ENCODE results near the gene ZNF474. TPM values are rescaled to one million over a fixed set of nuclear protein-coding genes. Genes with fewer than 3 reads are reported as not detected.
"Not testable (repeated sequence)": the region's sequence is repeated elsewhere in the genome, so short reads cannot be mapped to it uniquely, and the experiment has no call there.

ZNF474 gene
- total and polyA plus RNA-seq, 2 of the 8 experiments (the other 6 are each of a cell fraction or from before 2014, with no cell fraction given), result not detected

DNA sequence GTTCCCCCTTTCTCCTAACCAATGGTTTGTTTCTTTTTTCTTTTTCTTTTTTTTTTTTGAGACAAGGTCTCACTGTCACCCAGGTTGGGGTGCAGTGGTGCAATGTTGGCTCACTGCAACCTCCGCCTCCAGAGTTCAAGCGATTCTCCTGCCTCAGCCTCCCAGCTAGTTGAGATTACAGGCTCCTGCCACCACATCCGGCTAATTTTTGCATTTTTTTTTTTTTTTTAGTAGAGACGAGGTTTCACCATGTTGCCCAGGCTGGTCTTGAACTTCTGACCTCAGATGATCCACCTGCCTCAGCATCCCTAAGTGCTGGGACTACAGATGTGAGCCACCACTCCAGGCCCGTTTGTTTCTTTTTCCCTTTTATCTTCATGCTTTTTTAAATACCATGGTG lies 35.1 kb upstream of the ZNF474 start:
- H2BK20ac ChIP-seq (ENCODE audit: low read length); FAIRE-seq; H2BK15ac ChIP-seq (ENCODE audit: low read length); H3K56ac ChIP-seq (replicated peaks; ENCODE audit: insufficient read length, low read depth, low read length); H4K91ac ChIP-seq (replicated peaks; ENCODE audit: insufficient read length, low read length); H3K4me3 ChIP-seq (ENCODE audit: extremely low read depth in 1 of 4, insufficient read depth in 2 of 4, low read depth in 3 of 4, low read length in 4 of 4); H3K23me2 ChIP-seq (ENCODE audit: low read depth, low read length); POLR2A ChIA-PET (ENCODE audit: partially characterized antibody); H3K18ac ChIP-seq (ENCODE audit: extremely low read depth, low read length); H3K36me3 ChIP-seq (ENCODE audit: control insufficient read depth in 2 of 4, insufficient read depth in 4 of 4, low read length in 3 of 4); H2AFZ ChIP-seq (ENCODE audit: low read length); H3K79me2 ChIP-seq (ENCODE audit: control insufficient read depth in 1 of 2, insufficient read depth in 2 of 2, low read length in 2 of 2); H3K9ac ChIP-seq (replicated peaks in 1 of 4; ENCODE audit: extremely low read depth in 1 of 4, low read depth in 3 of 4, low read length in 3 of 4); H2BK5ac ChIP-seq (ENCODE audit: low read depth, low read length); H3K4me2 ChIP-seq (ENCODE audit: insufficient read depth in 1 of 2, low read depth in 2 of 2, low read length in 2 of 2); H3K4me1 ChIP-seq (replicated peaks in 1 of 4; ENCODE audit: control insufficient read depth in 3 of 4, insufficient read depth in 4 of 4, low read length in 3 of 4); H3K4ac ChIP-seq (replicated peaks; ENCODE audit: insufficient read length, low read depth, low read length); H4K8ac ChIP-seq (ENCODE audit: extremely low read depth, insufficient read depth, low read length); H3K23ac ChIP-seq (ENCODE audit: insufficient read length); H3K14ac ChIP-seq (ENCODE audit: insufficient read length); DNase-seq (ENCODE audit: low read depth in 1 of 2, low spot score in 2 of 2); H4K20me1 ChIP-seq (replicated peaks in 1 of 2; ENCODE audit: control insufficient read depth in 1 of 2, insufficient read depth in 2 of 2, low read length in 2 of 2); H3K79me1 ChIP-seq (ENCODE audit: low read depth, low read length); H3K27me3 ChIP-seq (replicated peaks in 1 of 4; ENCODE audit: control insufficient read depth in 3 of 4, extremely low read depth in 1 of 4, insufficient read depth in 3 of 4, low read length in 3 of 4); H4K5ac ChIP-seq (ENCODE audit: insufficient read length, low read depth, low read length); H2AK5ac ChIP-seq (ENCODE audit: low read depth, low read length); H2BK120ac ChIP-seq (replicated peaks; ENCODE audit: low read depth, low read length); H3K9me3 ChIP-seq (ENCODE audit: insufficient read depth in 2 of 2, low read depth in 1 of 2, low read length in 1 of 2); H3K27ac ChIP-seq (ENCODE audit: low read depth, low read length); H2BK12ac ChIP-seq (ENCODE audit: low read depth, low read length): not testable (repeated sequence)
- CTCF ChIA-PET (ENCODE audit: partially characterized antibody), result interaction anchor here (0.6 to 8.7 kb wide), 5 partner anchors 8 to 664 kb away, joined by 3 to 78 read pairs (median 6); partner anchors contain the start of gene LOX
- WGBS, 2 experiments (ENCODE audit: extremely low coverage in 1 of 2, insufficient coverage in 1 of 2, insufficient read length in 1 of 2, insufficient replicate concordance in 2 of 2, low coverage in 1 of 2, low lambda C conversion rate in 2 of 2, missing lambda C conversion rate in 1 of 2), result 82% methylated on average over 5 of the region's 5 CpGs; no CpG with 5 or more reads in 1 of the 2 experiments

Data from H1 (cell line).